ENCODE measurements around the gene F7. TPM values are rescaled to one million over a fixed set of nuclear protein-coding genes. Genes with fewer than 3 reads are reported as not detected.
A peak's percentile ranks its signal among the peaks of the same experiment; 100 is the strongest.

F7 gene
- total and polyA plus RNA-seq, 10 donors, result 0.03 TPM; not detected in 9

DNA sequence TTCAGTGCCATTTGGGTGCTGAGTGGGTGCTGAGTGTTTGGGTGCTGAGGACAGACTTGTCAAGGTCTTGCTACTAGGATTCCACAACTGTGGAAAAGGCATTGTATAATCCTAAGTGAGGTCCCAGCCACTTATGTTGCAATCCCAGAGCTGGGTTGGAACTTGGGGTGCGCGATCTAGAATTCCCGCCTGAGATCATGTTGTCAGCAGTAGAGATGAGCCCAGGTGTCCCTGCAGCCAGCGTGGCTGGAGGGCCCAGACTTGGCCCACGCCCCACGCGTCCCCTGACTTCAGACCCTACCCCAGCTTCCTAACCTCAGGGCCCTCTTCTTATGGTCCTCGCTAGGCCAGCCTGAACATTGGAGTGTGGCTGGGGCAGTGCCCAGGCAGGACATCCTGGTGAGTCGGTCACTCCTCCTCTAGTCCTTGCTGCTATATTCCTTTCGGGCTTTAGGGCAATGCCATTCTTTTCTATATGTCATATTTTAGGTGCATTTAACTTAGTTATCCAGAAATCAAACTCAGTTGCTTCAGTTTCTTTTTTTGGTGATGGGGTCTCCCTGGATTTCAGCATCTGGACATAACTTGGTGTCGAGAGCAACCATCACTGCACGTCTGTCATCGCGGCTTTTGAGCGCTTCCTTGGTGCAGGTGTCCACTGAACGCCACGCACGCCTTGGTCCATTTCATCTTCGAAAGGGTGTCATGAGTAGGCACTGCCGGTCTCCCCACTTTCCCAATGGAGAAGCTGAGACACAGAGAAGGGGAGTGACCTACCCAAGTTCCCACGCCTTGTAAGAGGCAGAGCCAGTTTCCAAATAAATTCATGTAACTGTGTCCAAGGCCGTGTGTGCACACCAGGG, 46.4 kb upstream of the F7 start:
- H3K4me1 ChIP-seq, result no peaks in the 10 kb centered on the region
- 92 to 94% (median 94%) methylated on average over 22 of the region's 22 CpGs for WGBS, 5 donors
- TF ChIP-seq, protein P1, sequence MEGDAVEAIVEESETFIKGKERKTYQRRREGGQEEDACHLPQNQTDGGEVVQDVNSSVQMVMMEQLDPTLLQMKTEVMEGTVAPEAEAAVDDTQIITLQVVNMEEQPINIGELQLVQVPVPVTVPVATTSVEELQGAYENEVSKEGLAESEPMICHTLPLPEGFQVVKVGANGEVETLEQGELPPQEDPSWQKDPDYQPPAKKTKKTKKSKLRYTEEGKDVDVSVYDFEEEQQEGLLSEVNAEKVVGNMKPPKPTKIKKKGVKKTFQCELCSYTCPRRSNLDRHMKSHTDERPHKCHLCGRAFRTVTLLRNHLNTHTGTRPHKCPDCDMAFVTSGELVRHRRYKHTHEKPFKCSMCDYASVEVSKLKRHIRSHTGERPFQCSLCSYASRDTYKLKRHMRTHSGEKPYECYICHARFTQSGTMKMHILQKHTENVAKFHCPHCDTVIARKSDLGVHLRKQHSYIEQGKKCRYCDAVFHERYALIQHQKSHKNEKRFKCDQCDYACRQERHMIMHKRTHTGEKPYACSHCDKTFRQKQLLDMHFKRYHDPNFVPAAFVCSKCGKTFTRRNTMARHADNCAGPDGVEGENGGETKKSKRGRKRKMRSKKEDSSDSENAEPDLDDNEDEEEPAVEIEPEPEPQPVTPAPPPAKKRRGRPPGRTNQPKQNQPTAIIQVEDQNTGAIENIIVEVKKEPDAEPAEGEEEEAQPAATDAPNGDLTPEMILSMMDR (IDR thresholded peaks at IDR 0.05 in 8 of 11, conservative IDR thresholded peaks at IDR 0.05 in 3 of 11), result no peak
- TF ChIP-seq POLR2AphosphoS5 (IDR thresholded peaks at IDR 0.05) (no peak), POLR2A (IDR thresholded peaks at IDR 0.05) (no peak)
- peaks cover 0 to 4% (median 0%) of the 10 kb centered on the region in 7 donors for H3K27me3 ChIP-seq (replicated peaks in 1 of 7)
- peaks cover 0 to 9% (median 0%) of the 10 kb centered on the region in 8 donors for H3K9me3 ChIP-seq
- H3K36me3 ChIP-seq, result peaks cover 0 to 11% (median 0%) of the 10 kb centered on the region in 6 donors
- DNase-seq, result peak; percentile 59
- intact Hi-C loops (cut with DNase I; ENCODE audit: low total_unique reads), result loop anchor here (10.0 kb wide), 1 partner anchor 166 kb away; no protein-coding TSS in a partner anchor
- no peak overlapping the region for H3K27ac ChIP-seq
- no peak overlapping the region for H3K4me3 ChIP-seq

DNA sequence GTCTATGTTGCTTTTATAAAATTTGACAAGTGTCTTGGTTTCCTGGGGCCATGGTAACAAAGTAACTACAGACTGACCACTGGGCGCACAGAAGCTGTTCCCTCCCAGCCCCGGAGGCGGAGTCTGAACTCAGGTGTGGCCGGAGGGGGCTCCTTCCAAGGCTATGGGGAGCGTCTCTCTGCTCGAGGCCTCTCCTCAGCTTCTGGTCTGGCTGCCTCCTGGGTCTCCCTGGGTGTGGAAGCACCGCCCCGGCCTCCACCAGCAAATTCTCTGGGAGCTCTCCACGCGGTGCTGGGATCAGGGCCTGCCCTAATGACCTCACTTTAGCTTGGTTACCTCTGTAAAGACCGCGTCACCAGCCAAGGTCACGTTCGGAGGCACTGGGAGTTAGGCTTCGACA, 45.7 kb upstream of the F7 start:
- intact Hi-C loops (cut with DNase I; ENCODE audit: low total_unique reads), result loop anchor here (10.0 kb wide), 1 partner anchor 165 kb away; no protein-coding TSS in a partner anchor
- Histone ChIP-seq H3K27me3 (replicated peaks in 1 of 7) (peaks cover 0 to 4% (median 0%) of the 10 kb centered on the region in 7 donors), H3K4me1 (no peaks in the 10 kb centered on the region), H3K27ac (no peak overlapping the region), H3K9me3 (peaks cover 0 to 9% (median 0%) of the 10 kb centered on the region in 8 donors), H3K36me3 (peaks cover 0 to 18% (median 0%) of the 10 kb centered on the region in 6 donors), H3K4me3 (no peak overlapping the region)
- peak; percentile 42 for DNase-seq
- TF ChIP-seq POLR2AphosphoS5 (IDR thresholded peaks at IDR 0.05), result no peak
- TF ChIP-seq, protein P1 (IDR thresholded peaks at IDR 0.05 in 8 of 11, conservative IDR thresholded peaks at IDR 0.05 in 3 of 11), result no peak
- 85 to 94% (median 89%) methylated on average over 15 of the region's 15 CpGs for WGBS, 5 donors

DNA sequence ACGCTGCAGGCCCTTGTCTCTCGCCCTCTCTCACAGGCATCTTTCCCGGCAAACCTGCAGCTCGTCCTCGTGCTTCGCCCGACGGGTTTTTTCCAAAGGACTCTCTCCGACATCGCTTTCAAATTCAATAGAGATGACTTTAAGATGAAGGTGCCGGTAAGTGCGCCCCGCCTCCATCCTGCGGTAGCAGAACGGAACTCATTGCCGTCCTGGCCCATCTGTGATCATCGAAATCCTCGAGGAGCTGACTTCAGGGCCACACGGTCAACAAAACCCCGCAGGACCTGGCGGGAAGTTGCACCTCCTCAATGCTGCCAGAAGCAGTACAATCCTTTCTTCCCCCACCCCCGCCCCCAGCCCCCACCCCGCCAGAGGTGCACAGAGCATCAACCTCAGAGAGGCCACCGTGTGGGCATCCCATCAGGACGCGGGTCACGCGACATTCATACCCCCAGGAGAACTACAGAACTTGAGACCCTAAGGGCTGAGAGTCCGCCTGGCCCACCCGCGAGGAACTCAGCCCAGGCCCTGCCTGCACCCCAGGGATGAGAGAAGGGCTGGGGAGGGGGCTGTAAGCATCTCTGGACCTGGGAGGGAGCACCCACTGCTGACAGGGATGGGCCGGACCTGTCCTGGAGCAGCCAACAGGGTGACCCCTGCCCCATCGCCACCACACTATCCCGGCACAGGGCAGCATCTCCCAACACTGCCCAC, 44.9 kb upstream of the F7 start:
- Histone ChIP-seq H3K9me3 (peaks cover 0 to 9% (median 0%) of the 10 kb centered on the region in 8 donors), H3K36me3 (peaks cover 0 to 22% (median 0%) of the 10 kb centered on the region in 6 donors), H3K27ac (no peak overlapping the region), H3K27me3 (replicated peaks in 1 of 7) (peaks cover 0 to 3% (median 0%) of the 10 kb centered on the region in 7 donors), H3K4me3 (no peak overlapping the region), H3K4me1 (no peaks in the 10 kb centered on the region)
- peak; percentile 64 for DNase-seq
- TF ChIP-seq POLR2A (IDR thresholded peaks at IDR 0.05) (no peak), POLR2AphosphoS5 (IDR thresholded peaks at IDR 0.05) (no peak)
- TF ChIP-seq, protein P1 (IDR thresholded peaks at IDR 0.05 in 8 of 11, conservative IDR thresholded peaks at IDR 0.05 in 3 of 11), result no peak
- intact Hi-C loops (cut with DNase I; ENCODE audit: low total_unique reads), result no loop called here
- 91 to 92% (median 92%) methylated on average over 24 to 34 of the region's 34 CpGs for WGBS, 5 donors

DNA sequence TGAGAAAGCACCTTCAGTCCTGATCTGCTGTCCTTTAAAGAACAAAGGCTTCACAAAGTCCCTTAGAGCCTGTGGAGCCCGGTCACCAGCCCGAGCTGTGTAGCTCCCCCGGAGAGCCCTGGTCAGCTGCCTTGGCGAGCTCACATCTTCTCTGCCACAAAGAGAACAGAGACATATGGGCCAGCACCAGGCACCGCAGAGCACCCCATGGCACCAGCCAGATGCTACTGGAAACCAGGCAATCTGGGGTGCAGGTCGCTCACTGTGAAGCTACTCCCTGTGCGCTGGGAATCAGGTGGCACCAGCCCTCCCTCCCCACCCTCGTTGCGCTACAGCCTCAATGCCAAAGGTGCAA, 44.3 kb upstream of the F7 start:
- WGBS, 5 donors, result 90 to 96% (median 91%) methylated on average over 9 of the region's 9 CpGs
- peaks cover 0 to 9% (median 0%) of the 10 kb centered on the region in 8 donors for H3K9me3 ChIP-seq
- H3K27ac ChIP-seq, result no peak overlapping the region
- H3K4me3 ChIP-seq, result no peak overlapping the region
- H3K36me3 ChIP-seq, result peaks cover 0 to 22% (median 0%) of the 10 kb centered on the region in 6 donors
- TF ChIP-seq POLR2AphosphoS5 (IDR thresholded peaks at IDR 0.05), result no peak
- TF ChIP-seq, protein P1 (IDR thresholded peaks at IDR 0.05 in 8 of 11, conservative IDR thresholded peaks at IDR 0.05 in 3 of 11), result no peak
- H3K27me3 ChIP-seq (replicated peaks in 1 of 7), result no peaks in the 10 kb centered on the region
- peak; percentile 58 for DNase-seq
- no peaks in the 10 kb centered on the region for H3K4me1 ChIP-seq
- intact Hi-C loops (cut with DNase I; ENCODE audit: low total_unique reads), result no loop called here

All from spleen (tissue), 11 donors.